Measurements from ENCODE around the gene LONP1.
"Not testable (repeated sequence)": the region's sequence is repeated elsewhere in the genome, so short reads cannot be mapped to it uniquely, and the experiment has no call there.

The LONP1 gene

GRCh38 chr19:5719961-5720790 is at the start of gene LONP1, which contains the start of gene CATSPERD:
Gene LONP1 (minus strand): TSS chr19:5720146. CDS start chr19:5720132, 14 bp downstream.
Gene CATSPERD (plus strand): TSS chr19:5720637. CDS start chr19:5720738, 101 bp downstream.
- peak; percentile 99 for DNase-seq
- CTCF ChIA-PET = interaction anchor here (0.6 to 3.0 kb wide), 4 partner anchors 29 to 82 kb away, joined by 3 to 11 read pairs (median 8); partner anchors contain the start of gene RPL36

GRCh38 chr19:5767949-5768348 is 48.0 kb upstream of the LONP1 start:
- H3K27me3 Mint-ChIP-seq = peaks cover 6% of the 10 kb centered on the region
- H3K36me3 Mint-ChIP-seq = no peaks in the 10 kb centered on the region
- H3K4me3 Mint-ChIP-seq = no peak overlapping the region
- no peak for DNase-seq
- no peaks in the 10 kb centered on the region for H3K4me1 Mint-ChIP-seq
- CTCF ChIA-PET = no interaction called here
- H3K9me3 Mint-ChIP-seq = no peaks in the 10 kb centered on the region
- H3K27ac Mint-ChIP-seq = no peak overlapping the region

More at GRCh38 chr19:5719961-5720790, at the start of gene LONP1, which contains the start of gene CATSPERD:
- Mint-ChIP-seq H3K4me3 (peak within 1 kb of the TSS; percentile 93), H3K27ac (peak within 1 kb of the TSS; percentile 98), H3K4me1 (peaks cover 37% of the 10 kb centered on the region), H3K27me3 (peaks cover 6% of the 10 kb centered on the region), H3K9me3 (no peaks in the 10 kb centered on the region), H3K36me3 (peaks cover 13% of the 10 kb centered on the region)

GRCh38 chr19:5765220-5765619 is 45.3 kb upstream of the LONP1 start:
- Mint-ChIP-seq H3K36me3 (no peaks in the 10 kb centered on the region), H3K4me1 (no peaks in the 10 kb centered on the region), H3K27ac (no peak overlapping the region), H3K27me3 (peaks cover 6% of the 10 kb centered on the region), H3K4me3 (no peak overlapping the region), H3K9me3 (no peaks in the 10 kb centered on the region)
- CTCF ChIA-PET = no interaction called here
- DNase-seq = no peak

- H3K4me1 Mint-ChIP-seq = no peaks in the 10 kb centered on the region
- CTCF ChIA-PET = no interaction called here
- no peaks in the 10 kb centered on the region for H3K36me3 Mint-ChIP-seq
- no peak overlapping the region for H3K27ac Mint-ChIP-seq
- peaks cover 9% of the 10 kb centered on the region for H3K27me3 Mint-ChIP-seq
- H3K9me3 Mint-ChIP-seq = no peaks in the 10 kb centered on the region
- no peak overlapping the region for H3K4me3 Mint-ChIP-seq
- DNase-seq = no peak
These were observed 42.8 kb upstream of the LONP1 start for GRCh38 chr19:5762608-5763217.

- Mint-ChIP-seq H3K4me1 (no peaks in the 10 kb centered on the region), H3K36me3 (no peaks in the 10 kb centered on the region), H3K4me3 (no peak overlapping the region), H3K27me3 (peaks cover 14% of the 10 kb centered on the region), H3K9me3 (no peaks in the 10 kb centered on the region), H3K27ac (no peak overlapping the region)
- CTCF ChIA-PET = no interaction called here
- no peak for DNase-seq
These were observed 33.8 kb upstream of the LONP1 start for GRCh38 chr19:5753743-5754142.

GRCh38 chr19:5751709-5752108 is 31.8 kb upstream of the LONP1 start:
- DNase-seq = no peak
- Mint-ChIP-seq H3K27me3 (peaks cover 18% of the 10 kb centered on the region), H3K27ac (no peak overlapping the region), H3K4me3 (no peak overlapping the region), H3K9me3 (no peaks in the 10 kb centered on the region), H3K4me1 (no peaks in the 10 kb centered on the region), H3K36me3 (no peaks in the 10 kb centered on the region)
- CTCF ChIA-PET = no interaction called here

GRCh38 chr19:5749505-5749904 is 29.6 kb upstream of the LONP1 start:
- peaks cover 28% of the 10 kb centered on the region for H3K27me3 Mint-ChIP-seq
- CTCF ChIA-PET = no interaction called here
- no peak overlapping the region for H3K27ac Mint-ChIP-seq
- H3K9me3 Mint-ChIP-seq = no peaks in the 10 kb centered on the region
- H3K4me1 Mint-ChIP-seq = no peaks in the 10 kb centered on the region
- no peak overlapping the region for H3K4me3 Mint-ChIP-seq
- H3K36me3 Mint-ChIP-seq = no peaks in the 10 kb centered on the region
- DNase-seq = no peak

GRCh38 chr19:5748920-5749319 is 29.0 kb upstream of the LONP1 start:
- CTCF ChIA-PET, H3K9me3 Mint-ChIP-seq, H3K36me3 Mint-ChIP-seq, H3K27ac Mint-ChIP-seq, DNase-seq, H3K4me1 Mint-ChIP-seq, H3K4me3 Mint-ChIP-seq: not testable (repeated sequence)
- peaks cover 25% of the 10 kb centered on the region for H3K27me3 Mint-ChIP-seq

GRCh38 chr19:5744999-5745398 is 25.1 kb upstream of the LONP1 start:
- H3K27ac Mint-ChIP-seq, H3K4me1 Mint-ChIP-seq, DNase-seq, H3K4me3 Mint-ChIP-seq, H3K36me3 Mint-ChIP-seq, CTCF ChIA-PET, H3K9me3 Mint-ChIP-seq: not testable (repeated sequence)
- H3K27me3 Mint-ChIP-seq = peaks cover 28% of the 10 kb centered on the region

GRCh38 chr19:5743630-5744029 is 23.7 kb upstream of the LONP1 start:
- Mint-ChIP-seq H3K36me3 (no peaks in the 10 kb centered on the region), H3K4me3 (no peak overlapping the region), H3K4me1 (no peaks in the 10 kb centered on the region), H3K27ac (no peak overlapping the region), H3K9me3 (no peaks in the 10 kb centered on the region), H3K27me3 (peaks cover 28% of the 10 kb centered on the region)
- CTCF ChIA-PET = no interaction called here
- DNase-seq = no peak

- Mint-ChIP-seq H3K4me1 (no peaks in the 10 kb centered on the region), H3K27ac (no peak overlapping the region), H3K36me3 (no peaks in the 10 kb centered on the region), H3K27me3 (peaks cover 22% of the 10 kb centered on the region), H3K9me3 (no peaks in the 10 kb centered on the region), H3K4me3 (no peak overlapping the region)
- DNase-seq = no peak
- CTCF ChIA-PET = no interaction called here
These were observed 22.1 kb upstream of the LONP1 start for GRCh38 chr19:5742051-5742450.

- CTCF ChIA-PET = no interaction called here
- Mint-ChIP-seq H3K36me3 (no peaks in the 10 kb centered on the region), H3K4me3 (no peak overlapping the region), H3K9me3 (no peaks in the 10 kb centered on the region), H3K4me1 (no peaks in the 10 kb centered on the region), H3K27me3 (peaks cover 13% of the 10 kb centered on the region), H3K27ac (no peak overlapping the region)
- DNase-seq = no peak
These were observed 18.5 kb upstream of the LONP1 start for GRCh38 chr19:5738423-5738822.

- H3K9me3 Mint-ChIP-seq, H3K36me3 Mint-ChIP-seq, H3K4me1 Mint-ChIP-seq, H3K27ac Mint-ChIP-seq, CTCF ChIA-PET, H3K4me3 Mint-ChIP-seq, DNase-seq: not testable (repeated sequence)
- H3K27me3 Mint-ChIP-seq = peaks cover 22% of the 10 kb centered on the region
These were observed 13.2 kb upstream of the LONP1 start for GRCh38 chr19:5733172-5733571.

- no peaks in the 10 kb centered on the region for H3K36me3 Mint-ChIP-seq
- CTCF ChIA-PET = interaction anchor here (0.6 kb wide), 1 partner anchor 166 kb away, joined by 3 read pairs; no protein-coding TSS in a partner anchor
- H3K4me1 Mint-ChIP-seq = no peaks in the 10 kb centered on the region
- DNase-seq = no peak
- H3K27me3 Mint-ChIP-seq = peaks cover 17% of the 10 kb centered on the region
- no peak overlapping the region for H3K4me3 Mint-ChIP-seq
- H3K27ac Mint-ChIP-seq = no peak overlapping the region
- H3K9me3 Mint-ChIP-seq = no peaks in the 10 kb centered on the region
These were observed 7.6 kb upstream of the LONP1 start for GRCh38 chr19:5727453-5728050.
